ENCODE measurements around the gene SMOC2. TPM values are rescaled to one million over a fixed set of nuclear protein-coding genes. Genes with fewer than 3 reads are reported as not detected.

SMOC2 gene
- total RNA-seq, 4 donors from 2014 or later, result 9.0 to 25.7 (median 15.2) TPM

GRCh38 chr6:168578036-168578435 is 137.1 kb downstream of the SMOC2 start:
- 71 to 82% methylated on average over 8 of the region's 8 CpGs for WGBS, 2 donors

GRCh38 chr6:168581236-168581635 is 140.3 kb downstream of the SMOC2 start:
- Histone ChIP-seq H3K4me1 (peaks cover 10 to 17% of the 10 kb centered on the region in 2 donors), H3K36me3 (no peaks in the 10 kb centered on the region), H3K9me3 (no peaks in the 10 kb centered on the region), H3K27me3 (no peaks in the 10 kb centered on the region), H3K27ac (no peak overlapping the region), H3K4me3 (replicated peaks in 1 of 3) (no peak overlapping the region)
- DNase-seq, result no peak
- TF ChIP-seq POLR2A (IDR thresholded peaks at IDR 0.05), result no peak
- no peak for TF ChIP-seq CTCF (IDR thresholded peaks at IDR 0.05)
- intact Hi-C loops (cut with DNase I), result no loop called here
- 88 to 92% methylated on average over 12 of the region's 12 CpGs for WGBS, 2 donors

More at GRCh38 chr6:168578036-168578435, 137.1 kb downstream of the SMOC2 start:
- intact Hi-C loops (cut with DNase I), result no loop called here
- DNase-seq, result no peak
- no peak for TF ChIP-seq CTCF (IDR thresholded peaks at IDR 0.05)
- no peak for TF ChIP-seq POLR2A (IDR thresholded peaks at IDR 0.05)
- no peak overlapping the region for H3K27ac ChIP-seq
- H3K4me1 ChIP-seq, result peaks cover 9 to 14% of the 10 kb centered on the region in 2 donors
- no peaks in the 10 kb centered on the region for H3K9me3 ChIP-seq
- H3K4me3 ChIP-seq (replicated peaks in 1 of 3), result no peak overlapping the region
- no peaks in the 10 kb centered on the region for H3K27me3 ChIP-seq
- no peaks in the 10 kb centered on the region for H3K36me3 ChIP-seq

GRCh38 chr6:168581706-168582105 is 140.7 kb downstream of the SMOC2 start:
- 87 to 88% methylated on average over 9 of the region's 9 CpGs for WGBS, 2 donors
- DNase-seq, result no peak
- peaks cover 10 to 17% of the 10 kb centered on the region in 2 donors for H3K4me1 ChIP-seq
- no peak overlapping the region for H3K27ac ChIP-seq
- no peaks in the 10 kb centered on the region for H3K27me3 ChIP-seq
- no peaks in the 10 kb centered on the region for H3K36me3 ChIP-seq
- no peak overlapping the region for H3K4me3 ChIP-seq (replicated peaks in 1 of 3)
- intact Hi-C loops (cut with DNase I), result no loop called here
- no peaks in the 10 kb centered on the region for H3K9me3 ChIP-seq
- TF ChIP-seq CTCF (IDR thresholded peaks at IDR 0.05), result no peak
- no peak for TF ChIP-seq POLR2A (IDR thresholded peaks at IDR 0.05)

GRCh38 chr6:168582571-168582981 is 141.6 kb downstream of the SMOC2 start:
- Histone ChIP-seq H3K36me3 (no peaks in the 10 kb centered on the region), H3K4me3 (replicated peaks in 1 of 3) (no peak overlapping the region), H3K9me3 (no peaks in the 10 kb centered on the region), H3K27me3 (no peaks in the 10 kb centered on the region), H3K27ac (no peak overlapping the region), H3K4me1 (peaks cover 10 to 17% of the 10 kb centered on the region in 2 donors)
- no peak for TF ChIP-seq POLR2A (IDR thresholded peaks at IDR 0.05)
- DNase-seq, result no peak
- intact Hi-C loops (cut with DNase I), result no loop called here
- WGBS, 2 donors, result 89 to 93% methylated on average over 21 of the region's 21 CpGs

- no peaks in the 10 kb centered on the region for H3K36me3 ChIP-seq
- no peak for DNase-seq
- TF ChIP-seq CTCF (IDR thresholded peaks at IDR 0.05), result no peak
- TF ChIP-seq POLR2A (IDR thresholded peaks at IDR 0.05), result no peak
- WGBS, 2 donors, result 83 to 95% methylated on average over 6 of the region's 6 CpGs
- H3K4me1 ChIP-seq, result peaks cover 10 to 17% of the 10 kb centered on the region in 2 donors
- no peaks in the 10 kb centered on the region for H3K27me3 ChIP-seq
- H3K9me3 ChIP-seq, result no peaks in the 10 kb centered on the region
- no peak overlapping the region for H3K27ac ChIP-seq
- intact Hi-C loops (cut with DNase I), result no loop called here
- H3K4me3 ChIP-seq (replicated peaks in 1 of 3), result no peak overlapping the region
These were observed 142.1 kb downstream of the SMOC2 start for GRCh38 chr6:168583126-168583525.

GRCh38 chr6:168583821-168584220 is 142.8 kb downstream of the SMOC2 start:
- DNase-seq, result no peak
- H3K4me1 ChIP-seq, result peaks cover 10 to 17% of the 10 kb centered on the region in 2 donors
- no peaks in the 10 kb centered on the region for H3K36me3 ChIP-seq
- no peak for TF ChIP-seq POLR2A (IDR thresholded peaks at IDR 0.05)
- no peak for TF ChIP-seq CTCF (IDR thresholded peaks at IDR 0.05)
- peak overlapping the region in 2 of 3 donors; percentile 13 to 38 for H3K27ac ChIP-seq
- H3K4me3 ChIP-seq (replicated peaks in 1 of 3), result no peak overlapping the region
- no peaks in the 10 kb centered on the region for H3K9me3 ChIP-seq
- intact Hi-C loops (cut with DNase I), result no loop called here
- WGBS, 2 donors, result 90 to 96% methylated on average over 9 of the region's 9 CpGs
- no peaks in the 10 kb centered on the region for H3K27me3 ChIP-seq

All from thyroid gland (tissue), 4 donors.